Natural killer cell (primary cell): ENCODE data around the gene FAM53B. TPM values are rescaled to one million over a fixed set of nuclear protein-coding genes. Genes with fewer than 3 reads are reported as not detected.

ENCODE experiments used
- ATAC-seq, 3 donors: fragments of 150-1000 bp in 2 of 3; fragments of 200-7000 bp in 1 of 3; cut with Tn5 transposase; 1 replicate in 1 of 3; 2 replicates in 2 of 3; pipeline ENCODE4 v1.10.0; 2021; ENCODE audit warnings: mild to moderate bottlenecking in 2 of 3, moderate library complexity in 2 of 3
- DNase-seq, 2 donors: peaks; one replicate each; pipeline versions ENCODE4 v3.0.0 to v3.0.0-alpha.2; 2013 to 2021; ENCODE audit warnings: mixed read lengths in 1 of 2
- H3K27ac ChIP-seq: one replicate; pipeline ENCODE4 v1.5.1; 2013; ENCODE audit warnings: mild to moderate bottlenecking, low read length
- H3K27me3 ChIP-seq: one replicate; pipeline ENCODE4 v1.6.1; 2013; ENCODE audit warnings: low read length; ENCODE audit not compliant: control insufficient read depth, insufficient read depth
- H3K36me3 ChIP-seq: one replicate; pipeline ENCODE4 v1.6.1; 2013; ENCODE audit warnings: low read length; ENCODE audit not compliant: control insufficient read depth, insufficient read depth
- H3K4me1 ChIP-seq: one replicate; pipeline ENCODE4 v1.6.1; 2013; ENCODE audit warnings: low read length; ENCODE audit not compliant: control insufficient read depth, insufficient read depth
- H3K4me3 ChIP-seq: one replicate; pipeline ENCODE4 v1.5.1; 2013; ENCODE audit warnings: low read length
- H3K9me3 ChIP-seq: one replicate; pipeline ENCODE4 v1.6.1; 2013; ENCODE audit warnings: low read length; ENCODE audit not compliant: control insufficient read depth, insufficient read depth
- H3K27ac Mint-ChIP-seq, 2 donors: one replicate each; pipeline ENCODE4 v1.8.0; 2022; ENCODE audit warnings: mild to moderate bottlenecking in 2 of 2, mixed read lengths in 2 of 2, moderate library complexity in 1 of 2
- H3K27me3 Mint-ChIP-seq, 2 donors: one replicate each; pipeline ENCODE4 v1.8.0; 2022; ENCODE audit warnings: low read depth in 2 of 2, mixed read lengths in 2 of 2
- H3K36me3 Mint-ChIP-seq: one replicate; pipeline ENCODE4 v1.8.0; 2022; ENCODE audit warnings: mixed read lengths
- H3K4me1 Mint-ChIP-seq, 2 donors: one replicate each; pipeline ENCODE4 v1.8.0; 2022; ENCODE audit warnings: mixed read lengths in 2 of 2
- H3K4me3 Mint-ChIP-seq: one replicate; pipeline ENCODE4 v1.8.0; 2022; ENCODE audit warnings: mild to moderate bottlenecking, moderate library complexity, mixed read lengths
- H3K9me3 Mint-ChIP-seq, 2 donors: one replicate each; pipeline ENCODE4 v1.8.0; 2022; ENCODE audit warnings: mixed read lengths in 2 of 2
- CTCF ChIP-seq: fragments of 200-600 bp; IDR thresholded peaks from one replicate; pipeline ENCODE4 v1.8.0; 2022; ENCODE audit warnings: antibody characterized with exemption
- WGBS: methylation state at CpG from one replicate; pipeline ENCODE4 v1.1.7; 2013; ENCODE audit warnings: missing lambda C conversion rate; ENCODE audit not compliant: insufficient coverage; 5-methylcytosine and 5-hydroxymethylcytosine counted together
- intact Hi-C: fragments of 100-400 bp; cut with micrococcal nuclease; formaldehyde crosslinking; loops from one replicate; pipeline ENCODE4 v1.14.2; 2022
- total RNA-seq, 4 donors: library from RNA; stranded (reverse); fragments of 120-200 nt in 1 of 4; gene quantifications; one replicate each; pipeline versions ENCODE4 v1.2.3 to v1.2.4, GENCODE V29; 2013 to 2022

Gene FAM53B
- total RNA-seq, 3 donors from 2014 or later (not counting 1 experiment from before 2014, with no cell fraction given): 77.4 to 172 (median 121) TPM

DNA sequence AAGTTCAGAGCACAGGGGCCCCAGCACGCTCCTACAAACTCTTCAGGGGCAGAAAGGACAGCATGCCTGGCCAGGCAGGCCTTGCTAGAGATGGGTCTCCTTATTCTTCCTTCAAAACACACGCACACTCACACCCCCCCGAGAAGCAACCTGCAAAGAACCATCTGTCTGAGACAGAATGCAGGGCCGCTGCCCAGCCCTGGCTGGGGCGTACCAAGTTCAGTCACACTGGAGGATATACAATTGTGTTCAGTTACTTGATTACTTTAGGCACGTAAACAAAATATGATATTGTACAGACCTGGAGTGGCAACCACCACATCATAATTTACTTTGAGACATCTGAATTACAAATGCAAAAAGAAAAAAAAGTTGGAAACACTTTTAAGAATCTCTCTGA, 5.7 kb downstream of the FAM53B start:
- peaks cover 2% of the 10 kb centered on the region for H3K36me3 ChIP-seq
- peak overlapping the region; percentile 68 for H3K27ac ChIP-seq
- no peak overlapping the region for H3K4me3 ChIP-seq
- peaks cover 91% of the 10 kb centered on the region for H3K4me1 ChIP-seq
- intact Hi-C loops: no loop called here
- ATAC-seq (no peak), DNase-seq (no peak)
- no peaks in the 10 kb centered on the region for H3K9me3 ChIP-seq
- H3K9me3 Mint-ChIP-seq: no peaks in the 10 kb centered on the region
- H3K4me1 Mint-ChIP-seq: peaks cover 88 to 95% of the 10 kb centered on the region in 2 donors
- no peaks in the 10 kb centered on the region for H3K27me3 ChIP-seq
- TF ChIP-seq CTCF: no peak
- no peaks in the 10 kb centered on the region for H3K27me3 Mint-ChIP-seq
- H3K36me3 Mint-ChIP-seq: no peaks in the 10 kb centered on the region
- 90% methylated on average over 5 of the region's 6 CpGs for WGBS
- H3K27ac Mint-ChIP-seq: peak overlapping the region; percentile 92 to 93
- peak overlapping the region; percentile 9 for H3K4me3 Mint-ChIP-seq

- DNase-seq: no peak
- Histone ChIP-seq H3K27ac (peak overlapping the region; percentile 2), H3K36me3 (peaks cover 2% of the 10 kb centered on the region), H3K27me3 (no peaks in the 10 kb centered on the region), H3K4me1 (peaks cover 96% of the 10 kb centered on the region), H3K9me3 (no peaks in the 10 kb centered on the region), H3K4me3 (no peak overlapping the region)
- H3K4me3 Mint-ChIP-seq: no peak overlapping the region
- H3K9me3 Mint-ChIP-seq: no peaks in the 10 kb centered on the region
- H3K36me3 Mint-ChIP-seq: no peaks in the 10 kb centered on the region
- no peak for ATAC-seq
- peaks cover 92 to 97% of the 10 kb centered on the region in 2 donors for H3K4me1 Mint-ChIP-seq
- no peak for TF ChIP-seq CTCF
- intact Hi-C loops: no loop called here
- H3K27ac Mint-ChIP-seq: peak overlapping the region; percentile 92 to 93
- 42% methylated on average over 2 of the region's 2 CpGs for WGBS
- H3K27me3 Mint-ChIP-seq: no peaks in the 10 kb centered on the region
Measured at GRCh38 chr10:124737708-124738107, 6.5 kb downstream of the FAM53B start.

DNA sequence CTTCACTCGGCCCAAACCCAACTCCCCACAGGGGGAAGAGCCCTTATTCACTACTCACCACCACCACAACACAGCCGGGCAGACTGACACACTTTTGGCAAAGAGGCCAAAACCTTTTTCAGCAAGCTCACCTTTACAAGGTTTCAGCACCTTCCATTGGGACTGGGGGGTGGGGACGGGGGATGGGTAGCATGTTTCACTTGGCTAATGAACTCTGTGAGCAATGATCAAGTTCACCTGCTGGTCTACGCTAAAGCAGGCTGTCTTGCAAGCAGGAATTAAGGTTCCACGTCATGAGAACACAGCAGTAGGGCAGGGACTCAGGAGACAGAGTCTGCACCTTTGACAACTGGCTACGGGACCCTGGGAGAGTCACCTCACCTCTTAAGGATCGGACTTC, 7.0 kb downstream of the FAM53B start:
- DNase-seq (peak in 1 of 2 donors; percentile 24), ATAC-seq (no peak)
- H3K27me3 ChIP-seq: no peaks in the 10 kb centered on the region
- intact Hi-C loops: no loop called here
- H3K9me3 ChIP-seq: no peaks in the 10 kb centered on the region
- WGBS: 69% methylated on average over 7 of the region's 7 CpGs
- peak overlapping the region; percentile 2 for H3K27ac ChIP-seq
- Mint-ChIP-seq H3K36me3 (no peaks in the 10 kb centered on the region), H3K4me1 (peaks cover 89 to 98% of the 10 kb centered on the region in 2 donors), H3K9me3 (no peaks in the 10 kb centered on the region), H3K27me3 (no peaks in the 10 kb centered on the region), H3K27ac (peak overlapping the region in 1 of 2 donors; percentile 92), H3K4me3 (no peak overlapping the region)
- no peak overlapping the region for H3K4me3 ChIP-seq
- TF ChIP-seq CTCF: no peak
- peaks cover 96% of the 10 kb centered on the region for H3K4me1 ChIP-seq
- peaks cover 3% of the 10 kb centered on the region for H3K36me3 ChIP-seq

DNA sequence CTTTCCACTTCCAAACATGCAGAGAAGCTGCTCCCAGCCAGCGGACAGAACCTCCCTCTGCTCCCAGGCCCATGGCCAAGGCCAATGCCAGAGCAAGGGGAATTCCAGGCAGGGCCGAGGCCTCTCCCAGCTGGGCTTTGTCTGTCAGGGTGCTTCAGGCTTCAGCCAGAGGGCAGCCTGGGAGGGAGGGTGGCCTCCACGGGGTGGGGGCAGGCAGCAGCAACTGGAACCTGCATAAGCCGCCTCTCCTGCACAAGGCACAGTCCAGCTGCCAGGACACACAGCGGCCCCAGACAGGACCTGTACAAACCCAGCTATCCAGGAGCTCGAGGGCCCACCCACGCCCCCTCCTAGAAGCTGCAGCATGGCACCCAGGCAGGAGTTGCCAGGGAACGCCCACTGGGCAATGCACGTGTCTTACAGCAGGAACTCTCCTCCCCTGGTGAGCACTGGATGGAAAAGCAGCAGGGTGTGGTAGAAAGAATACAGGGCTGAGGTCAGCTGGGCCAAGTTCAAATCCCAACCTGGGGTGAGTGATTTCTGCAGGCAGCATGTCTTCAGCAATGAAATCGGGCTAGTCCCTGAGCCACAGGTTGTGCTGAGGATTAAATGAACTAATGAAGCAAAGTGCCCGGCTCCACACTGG, 7.6 kb downstream of the FAM53B start:
- H3K4me1 Mint-ChIP-seq: peaks cover 85 to 100% of the 10 kb centered on the region in 2 donors
- Histone ChIP-seq H3K4me1 (peaks cover 97% of the 10 kb centered on the region), H3K27ac (no peak overlapping the region), H3K9me3 (no peaks in the 10 kb centered on the region), H3K36me3 (peaks cover 5% of the 10 kb centered on the region), H3K27me3 (no peaks in the 10 kb centered on the region), H3K4me3 (no peak overlapping the region)
- intact Hi-C loops: no loop called here
- DNase-seq (no peak), ATAC-seq (no peak)
- peak overlapping the region in 1 of 2 donors; percentile 92 for H3K27ac Mint-ChIP-seq
- H3K9me3 Mint-ChIP-seq: no peaks in the 10 kb centered on the region
- H3K27me3 Mint-ChIP-seq: no peaks in the 10 kb centered on the region
- no peak for TF ChIP-seq CTCF
- H3K4me3 Mint-ChIP-seq: no peak overlapping the region
- WGBS: 85% methylated on average over 11 of the region's 11 CpGs
- no peaks in the 10 kb centered on the region for H3K36me3 Mint-ChIP-seq
